ENCODE data around the gene MCCD1.

MCCD1 gene

GRCh38 chr6:31521835-31522234 lies 6.9 kb upstream of the MCCD1 start:
- ChIA-PET POLR2A (no interaction called here), CTCF (interaction anchor here (2.5 kb wide), 1 partner anchor 29 kb away, joined by 7 read pairs; no protein-coding TSS in a partner anchor)
- Histone ChIP-seq H3K36me3 (ENCODE audit: control insufficient read depth in 2 of 2, insufficient read depth in 1 of 2, low read length in 2 of 2) (no peaks in the 10 kb centered on the region), H3K4me3 (ENCODE audit: low read depth, low read length) (no peak overlapping the region), H3K9me3 (ENCODE audit: control insufficient read depth, insufficient read depth, low read depth, low read length) (no peaks in the 10 kb centered on the region), H3K4me1 (ENCODE audit: control insufficient read depth, insufficient read depth, low read length) (peaks cover 3% of the 10 kb centered on the region; the same call in 1 of the 2 replicates), H3K27ac (ENCODE audit: extremely low read depth, low read depth, low read length) (no peak overlapping the region)
- no peak for TF ChIP-seq ZNF449 (tag by site-specific recombination; IDR thresholded peaks at IDR 0.05)
- TF ChIP-seq, protein P1, sequence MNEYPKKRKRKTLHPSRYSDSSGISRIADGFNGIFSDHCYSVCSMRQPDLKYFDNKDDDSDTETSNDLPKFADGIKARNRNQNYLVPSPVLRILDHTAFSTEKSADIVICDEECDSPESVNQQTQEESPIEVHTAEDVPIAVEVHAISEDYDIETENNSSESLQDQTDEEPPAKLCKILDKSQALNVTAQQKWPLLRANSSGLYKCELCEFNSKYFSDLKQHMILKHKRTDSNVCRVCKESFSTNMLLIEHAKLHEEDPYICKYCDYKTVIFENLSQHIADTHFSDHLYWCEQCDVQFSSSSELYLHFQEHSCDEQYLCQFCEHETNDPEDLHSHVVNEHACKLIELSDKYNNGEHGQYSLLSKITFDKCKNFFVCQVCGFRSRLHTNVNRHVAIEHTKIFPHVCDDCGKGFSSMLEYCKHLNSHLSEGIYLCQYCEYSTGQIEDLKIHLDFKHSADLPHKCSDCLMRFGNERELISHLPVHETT (tag by site-specific recombination; IDR thresholded peaks at IDR 0.05), result no peak
- no peak for TF ChIP-seq PRDM1 (tag by site-specific recombination; IDR thresholded peaks at IDR 0.05)
- no peak for TF ChIP-seq ZNF248 (tag by site-specific recombination; IDR thresholded peaks at IDR 0.05)
- no peak for TF ChIP-seq ZNF426 (tag by site-specific recombination; IDR thresholded peaks at IDR 0.05)
- TF ChIP-seq EGR2 (tag by site-specific recombination; IDR thresholded peaks at IDR 0.05; ENCODE audit: low read depth), result no peak
- no peak for TF ChIP-seq FEZF1 (tag by site-specific recombination; IDR thresholded peaks at IDR 0.05)
- no peak for TF ChIP-seq YY1 (tag by site-specific recombination; IDR thresholded peaks at IDR 0.05)
- no peak for TF ChIP-seq ZNF560 (tag by site-specific recombination; IDR thresholded peaks at IDR 0.05; ENCODE audit: borderline replicate concordance)
- no peak for TF ChIP-seq ZNF174 (tag by site-specific recombination; IDR thresholded peaks at IDR 0.05)
- no peak for TF ChIP-seq ZBTB44 (tag by site-specific recombination; IDR thresholded peaks at IDR 0.05)
- no peak for TF ChIP-seq ZNF24 (tag by site-specific recombination; IDR thresholded peaks at IDR 0.05)
- no peak for TF ChIP-seq SP2 (tag by site-specific recombination; IDR thresholded peaks at IDR 0.05)

- POLR2A ChIA-PET, result interaction anchor here (0.6 to 2.2 kb wide), 5 partner anchors 10 to 286 kb away, joined by 3 to 11 read pairs (median 6); partner anchors contain the start of genes DDX39B and MICB
- TF ChIP-seq ZNF19 (tag by site-specific recombination; IDR thresholded peaks at IDR 0.05; ENCODE audit: low read depth) (no peak), KLF1 (tag by site-specific recombination; IDR thresholded peaks at IDR 0.05) (no peak), ZNF335 (tag by site-specific recombination; conservative IDR thresholded peaks at IDR 0.05) (no peak), ZNF555 (tag by site-specific recombination; conservative IDR thresholded peaks at IDR 0.05) (no peak), ZNF121 (tag by site-specific recombination; IDR thresholded peaks at IDR 0.05) (no peak), SP7 (tag by site-specific recombination; IDR thresholded peaks at IDR 0.05) (peak; percentile 99), ZNF366 (tag by site-specific recombination; conservative IDR thresholded peaks at IDR 0.05) (0 out of 2 replicates have a peak, but pooled peaks have one; percentile 25), ZEB2 (tag by site-specific recombination; IDR thresholded peaks at IDR 0.05) (peak; percentile 55; the same call in 1 of the 2 replicates), ZNF26 (tag by site-specific recombination; IDR thresholded peaks at IDR 0.05) (no peak), PRDM6 (tag by site-specific recombination; IDR thresholded peaks at IDR 0.05) (peak; percentile 68), ZNF175 (tag by site-specific recombination; IDR thresholded peaks at IDR 0.05) (no peak), ZNF133 (tag by site-specific recombination; IDR thresholded peaks at IDR 0.05) (no peak)
- TF ChIP-seq, protein P2, sequence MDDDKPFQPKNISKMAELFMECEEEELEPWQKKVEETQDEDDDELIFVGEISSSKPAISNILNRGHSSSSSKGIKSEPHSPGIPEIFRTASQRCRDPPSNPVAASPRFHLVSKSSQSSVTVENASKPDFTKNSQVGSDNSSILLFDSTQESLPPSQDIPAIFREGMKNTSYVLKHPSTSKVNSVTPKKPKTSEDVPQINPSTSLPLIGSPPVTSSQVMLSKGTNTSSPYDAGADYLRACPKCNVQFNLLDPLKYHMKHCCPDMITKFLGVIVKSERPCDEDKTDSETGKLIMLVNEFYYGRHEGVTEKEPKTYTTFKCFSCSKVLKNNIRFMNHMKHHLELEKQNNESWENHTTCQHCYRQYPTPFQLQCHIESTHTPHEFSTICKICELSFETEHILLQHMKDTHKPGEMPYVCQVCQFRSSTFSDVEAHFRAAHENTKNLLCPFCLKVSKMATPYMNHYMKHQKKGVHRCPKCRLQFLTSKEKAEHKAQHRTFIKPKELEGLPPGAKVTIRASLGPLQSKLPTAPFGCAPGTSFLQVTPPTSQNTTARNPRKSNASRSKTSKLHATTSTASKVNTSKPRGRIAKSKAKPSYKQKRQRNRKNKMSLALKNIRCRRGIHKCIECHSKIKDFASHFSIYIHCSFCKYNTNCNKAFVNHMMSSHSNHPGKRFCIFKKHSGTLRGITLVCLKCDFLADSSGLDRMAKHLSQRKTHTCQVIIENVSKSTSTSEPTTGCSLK (tag by site-specific recombination; IDR thresholded peaks at IDR 0.05), result no peak
These were observed 3.2 kb upstream of the MCCD1 start for GRCh38 chr6:31525553-31525931.

More at GRCh38 chr6:31525553-31525931, 3.2 kb upstream of the MCCD1 start:
- H3K4me1 ChIP-seq (ENCODE audit: control insufficient read depth, insufficient read depth, low read length), result peaks cover 3% of the 10 kb centered on the region
- H3K36me3 ChIP-seq (ENCODE audit: control insufficient read depth in 2 of 2, insufficient read depth in 1 of 2, low read length in 2 of 2), result peaks cover 6 to 16% of the 10 kb centered on the region in 2 experiments; a peak in 2 of 3 replicates
- no peak overlapping the region for H3K27ac ChIP-seq (ENCODE audit: extremely low read depth, low read depth, low read length)
- H3K9me3 ChIP-seq (ENCODE audit: control insufficient read depth, insufficient read depth, low read depth, low read length), result no peaks in the 10 kb centered on the region
- H3K4me3 ChIP-seq (ENCODE audit: low read depth, low read length), result no peak overlapping the region
- CTCF ChIA-PET, result interaction anchor here (0.6 to 1.5 kb wide), 2 partner anchors 16 to 22 kb away, joined by 5 to 6 read pairs; partner anchors contain the start of genes DDX39B and NFKBIL1
